H1 (cell line): ENCODE data around the gene TTC34.

Experiments used
- ATF3 ChIP-seq: IDR thresholded peaks from 2 replicates; pipeline ENCODE4 v1.6.1; 2011; ENCODE audit warnings: low read depth, mild to moderate bottlenecking, low read length; ENCODE audit not compliant: insufficient read depth
- CREB1 ChIP-seq: IDR thresholded peaks from 2 replicates; pipeline ENCODE4 v1.6.1; 2012; ENCODE audit warnings: inconsistent platforms
- CTCF ChIP-seq, 3 experiments: IDR thresholded peaks; 1 replicate in 2 of 3; 2 replicates in 1 of 3; pipeline versions ENCODE4 v1.5.1 to v1.6.1; 2011; ENCODE audit warnings: low read length in 3 of 3, mild to moderate bottlenecking in 3 of 3, inconsistent platforms in 2 of 3, low read depth in 1 of 3, moderate library complexity in 1 of 3; ENCODE audit not compliant: insufficient read depth in 1 of 3; ENCODE audit errors: control extremely low read depth in 1 of 3
- EP300 ChIP-seq, 2 experiments: IDR thresholded peaks; 1 replicate in 1 of 2; 2 replicates in 1 of 2; pipeline ENCODE4 v1.6.1; 2011 to 2012; ENCODE audit warnings: low read depth in 2 of 2, low read length in 2 of 2, mild to moderate bottlenecking in 2 of 2, borderline replicate concordance in 1 of 2, inconsistent platforms in 1 of 2, moderate library complexity in 1 of 2
- EZH2 ChIP-seq: fragments of 200-600 bp; sonication (generic); IDR thresholded peaks from 2 replicates; pipeline ENCODE4 v1.7.1; 2012; ENCODE audit warnings: low read depth, mild to moderate bottlenecking, moderate library complexity, low read length, inconsistent platforms; ENCODE audit not compliant: severe bottlenecking
- FOSL1 ChIP-seq: IDR thresholded peaks from 2 replicates; pipeline ENCODE4 v1.6.1; 2011; ENCODE audit warnings: mild to moderate bottlenecking, low read depth, low read length, moderate library complexity; ENCODE audit not compliant: insufficient read depth
- POLR2AphosphoS5 ChIP-seq: IDR thresholded peaks from 2 replicates; pipeline ENCODE4 v1.6.1; 2011; ENCODE audit warnings: low read depth, low read length
- SP2 ChIP-seq: IDR thresholded peaks from 2 replicates; pipeline ENCODE4 v1.6.1; 2012; ENCODE audit warnings: mild to moderate bottlenecking, low read length, inconsistent platforms
- SUZ12 ChIP-seq: fragments of 200-600 bp; sonication (generic); IDR thresholded peaks from 2 replicates; pipeline ENCODE4 v1.6.1; 2012; ENCODE audit warnings: mild to moderate bottlenecking, inconsistent platforms, low read length, moderate library complexity, mixed read lengths

GRCh38 chr1:2627746-2628145 is 173.7 kb downstream of the TTC34 start:
- TF ChIP-seq SP2 (no peak), FOSL1 (no peak), CTCF (IDR thresholded peaks at IDR 0.05; ENCODE audit: control extremely low read depth in 1 of 3, insufficient read depth in 1 of 3, low read depth in 1 of 3, low read length in 3 of 3) (no peak), ATF3 (no peak), POLR2AphosphoS5 (no peak), EP300 (IDR thresholded peaks at IDR 0.05; ENCODE audit: borderline replicate concordance in 1 of 2, low read depth in 2 of 2, low read length in 2 of 2) (no peak), CREB1 (no peak), EZH2 (no peak), SUZ12 (no peak)
